Erythroblast (primary cell): ENCODE measurements around the gene RASA2.

ENCODE experiments used
- GATA1 ChIP-seq: IDR thresholded peaks from 2 replicates; pipeline ENCODE4 v1.6.1; 2011; ENCODE audit warnings: low read depth, mild to moderate bottlenecking, control low read depth, low read length, moderate library complexity
- POLR2A ChIP-seq: IDR thresholded peaks from 2 replicates; pipeline ENCODE4 v1.6.1; 2011; ENCODE audit warnings: mild to moderate bottlenecking, low read length

DNA sequence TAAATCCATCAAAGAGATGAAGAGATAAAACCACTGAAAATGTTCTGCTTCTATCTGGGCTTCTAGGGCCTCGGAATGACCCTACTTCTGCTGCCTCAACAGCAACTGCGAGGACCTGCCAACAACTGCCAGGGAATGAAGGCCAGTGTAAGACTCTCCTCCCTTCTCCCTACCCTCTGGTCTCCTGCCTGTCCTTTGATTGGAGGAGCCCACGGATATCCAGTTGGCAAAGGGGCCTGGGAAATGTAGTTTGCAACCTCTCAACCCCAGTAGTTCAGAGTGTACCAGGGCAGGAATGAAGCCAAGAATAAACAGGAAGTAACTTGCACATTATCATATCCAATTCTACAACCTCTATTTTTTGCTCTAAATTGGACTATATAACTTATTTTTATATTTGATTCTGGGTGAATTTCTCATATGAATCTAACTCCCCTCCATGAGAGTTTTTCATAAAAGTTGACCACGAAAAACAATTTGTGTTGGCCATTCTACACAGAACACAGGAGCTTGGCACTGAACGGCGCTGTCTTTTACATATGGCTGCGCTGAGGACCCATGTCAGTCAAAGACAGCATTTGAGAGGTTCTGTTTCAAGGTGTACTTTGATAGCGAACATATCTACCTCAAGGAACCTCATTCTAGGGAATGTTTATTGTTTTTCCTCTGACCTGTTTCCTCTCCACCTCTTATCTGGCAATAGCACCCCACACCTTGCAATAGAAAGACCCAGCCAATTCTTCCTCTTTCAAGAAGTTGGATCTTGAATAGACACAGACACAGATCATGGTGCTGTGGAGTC lies 160.1 kb downstream of the RASA2 start:
- no peak for TF ChIP-seq POLR2A
- no peak for TF ChIP-seq GATA1
